HEK293 (cell line): ENCODE results near the gene DOCK3.

Experiments
- BCL11B ChIP-seq: fragments of 450-650 bp; formaldehyde crosslinking; IDR thresholded peaks from 2 replicates; pipeline ENCODE4 v1.5.1; 2016; ENCODE audit warnings: low read depth, missing biosample characterization, missing genetic modification characterization
- KLF9 ChIP-seq: fragments of 450-650 bp; formaldehyde crosslinking; IDR thresholded peaks from 2 replicates; pipeline ENCODE4 v1.5.1; 2016; ENCODE audit warnings: missing biosample characterization, missing genetic modification characterization, low read depth
- ZNF24 ChIP-seq: fragments of 450-650 bp; formaldehyde crosslinking; IDR thresholded peaks from 2 replicates; pipeline ENCODE4 v1.5.1; 2016; ENCODE audit warnings: missing biosample characterization, missing genetic modification characterization
- ZNF645 ChIP-seq: fragments of 450-650 bp; formaldehyde crosslinking; IDR thresholded peaks from 2 replicates; pipeline ENCODE4; 2016; ENCODE audit warnings: missing biosample characterization, missing genetic modification characterization
- ZXDB ChIP-seq: fragments of 450-650 bp; formaldehyde crosslinking; IDR thresholded peaks from 2 replicates; pipeline ENCODE4 v1.5.1; 2016; ENCODE audit warnings: missing biosample characterization, missing genetic modification characterization

GRCh38 chr3:51378065-51378464 is 703.3 kb downstream of the DOCK3 start:
- TF ChIP-seq ZNF645 (tag by site-specific recombination) = no peak
- TF ChIP-seq KLF9 (tag by site-specific recombination) = no peak
- TF ChIP-seq ZXDB (tag by site-specific recombination) = no peak
- TF ChIP-seq ZNF24 (tag by site-specific recombination) = no peak
- TF ChIP-seq BCL11B (tag by site-specific recombination) = no peak
